Measurements from ENCODE around the gene NKAPL. TPM values are rescaled to one million over a fixed set of nuclear protein-coding genes. Genes with fewer than 3 reads are reported as not detected.
A peak's percentile ranks its signal among the peaks of the same experiment; 100 is the strongest.

The NKAPL gene
- total RNA-seq, 1 donor from 2014 or later: 1.1 TPM

DNA sequence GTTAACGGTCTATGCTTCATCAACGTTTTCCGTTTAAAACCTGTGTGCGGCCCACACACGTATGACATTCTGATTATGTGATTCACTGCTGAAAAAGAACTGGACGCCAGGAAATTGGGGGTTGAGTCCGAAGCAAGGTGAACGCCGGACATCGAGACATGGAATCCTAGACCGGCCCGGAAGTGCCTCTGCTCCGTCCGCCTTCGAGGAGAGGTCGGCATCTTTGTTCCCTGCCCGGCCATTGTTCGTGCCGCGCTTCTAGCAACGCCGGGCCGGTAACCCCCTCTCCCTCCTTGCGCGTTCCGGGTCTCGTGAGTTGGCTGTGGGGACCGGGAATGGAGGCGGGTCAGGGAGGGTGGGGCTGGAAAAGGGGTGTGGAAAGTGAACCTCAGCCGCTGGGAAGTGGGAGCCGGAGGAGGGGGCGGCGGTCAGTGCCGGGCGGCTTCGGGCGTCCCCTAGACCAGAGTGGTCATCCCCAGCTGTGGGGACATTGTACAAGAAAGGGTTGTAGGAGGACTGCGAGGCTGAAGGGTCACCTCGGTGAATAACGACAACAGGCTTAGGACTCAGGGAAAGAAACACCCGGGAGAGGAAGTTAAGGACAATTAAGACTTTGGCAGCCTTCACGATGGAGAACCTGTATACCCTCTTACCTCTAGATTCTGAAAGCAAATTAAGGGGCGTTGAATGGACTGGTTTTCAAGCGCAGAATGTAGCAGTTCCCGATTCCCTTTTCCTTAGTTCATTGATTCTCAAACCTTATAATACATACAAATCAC, 33.9 kb upstream of the NKAPL start, which contains the start of gene ZSCAN9:
Gene ZSCAN9 (plus strand): TSS at position 220 of the 779 bp plus-strand sequence. CDS start 1,810 bp downstream, outside the sequence.
- TF ChIP-seq, protein P1, sequence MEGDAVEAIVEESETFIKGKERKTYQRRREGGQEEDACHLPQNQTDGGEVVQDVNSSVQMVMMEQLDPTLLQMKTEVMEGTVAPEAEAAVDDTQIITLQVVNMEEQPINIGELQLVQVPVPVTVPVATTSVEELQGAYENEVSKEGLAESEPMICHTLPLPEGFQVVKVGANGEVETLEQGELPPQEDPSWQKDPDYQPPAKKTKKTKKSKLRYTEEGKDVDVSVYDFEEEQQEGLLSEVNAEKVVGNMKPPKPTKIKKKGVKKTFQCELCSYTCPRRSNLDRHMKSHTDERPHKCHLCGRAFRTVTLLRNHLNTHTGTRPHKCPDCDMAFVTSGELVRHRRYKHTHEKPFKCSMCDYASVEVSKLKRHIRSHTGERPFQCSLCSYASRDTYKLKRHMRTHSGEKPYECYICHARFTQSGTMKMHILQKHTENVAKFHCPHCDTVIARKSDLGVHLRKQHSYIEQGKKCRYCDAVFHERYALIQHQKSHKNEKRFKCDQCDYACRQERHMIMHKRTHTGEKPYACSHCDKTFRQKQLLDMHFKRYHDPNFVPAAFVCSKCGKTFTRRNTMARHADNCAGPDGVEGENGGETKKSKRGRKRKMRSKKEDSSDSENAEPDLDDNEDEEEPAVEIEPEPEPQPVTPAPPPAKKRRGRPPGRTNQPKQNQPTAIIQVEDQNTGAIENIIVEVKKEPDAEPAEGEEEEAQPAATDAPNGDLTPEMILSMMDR (IDR thresholded peaks at IDR 0.05; ENCODE audit: insufficient read depth, low read length, poor library complexity, severe bottlenecking): no peak
- peak; percentile 71 for DNase-seq (ENCODE audit: low read depth)
- Histone ChIP-seq H3K27me3 (ENCODE audit: control insufficient read depth, insufficient read depth, low read length) (no peaks in the 10 kb centered on the region), H3K4me3 (ENCODE audit: low read depth, low read length) (peak within 1 kb of the TSS; percentile 87), H3K36me3 (ENCODE audit: control insufficient read depth, insufficient read depth, low read length) (peaks cover 2% of the 10 kb centered on the region)

DNA sequence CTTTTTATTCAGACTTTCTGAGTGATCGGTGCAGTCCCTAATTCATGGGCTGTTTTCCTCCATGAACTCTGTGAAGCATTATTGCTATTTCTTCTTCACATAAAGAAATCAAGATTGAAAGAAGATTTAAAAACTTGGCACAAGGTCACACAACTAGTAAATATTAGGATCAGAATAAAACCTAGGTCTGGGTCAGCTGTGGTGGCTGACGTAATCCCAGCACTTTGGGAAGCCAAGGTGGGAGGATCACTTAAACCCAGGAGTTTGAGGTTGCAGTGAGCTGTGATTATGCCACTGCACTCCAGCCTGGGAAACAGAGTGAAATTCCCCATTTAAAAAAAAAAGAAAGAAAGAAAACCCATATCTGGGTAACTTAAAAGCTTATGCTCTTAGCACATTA, 32.6 kb upstream of the NKAPL start:
- Histone ChIP-seq H3K36me3 (ENCODE audit: control insufficient read depth, insufficient read depth, low read length) (peaks cover 2% of the 10 kb centered on the region), H3K27me3 (ENCODE audit: control insufficient read depth, insufficient read depth, low read length) (no peaks in the 10 kb centered on the region), H3K4me3 (ENCODE audit: low read depth, low read length) (no peak overlapping the region)
- DNase-seq (ENCODE audit: low read depth): no peak
- TF ChIP-seq, protein P1 (IDR thresholded peaks at IDR 0.05; ENCODE audit: insufficient read depth, low read length, poor library complexity, severe bottlenecking): no peak

DNA sequence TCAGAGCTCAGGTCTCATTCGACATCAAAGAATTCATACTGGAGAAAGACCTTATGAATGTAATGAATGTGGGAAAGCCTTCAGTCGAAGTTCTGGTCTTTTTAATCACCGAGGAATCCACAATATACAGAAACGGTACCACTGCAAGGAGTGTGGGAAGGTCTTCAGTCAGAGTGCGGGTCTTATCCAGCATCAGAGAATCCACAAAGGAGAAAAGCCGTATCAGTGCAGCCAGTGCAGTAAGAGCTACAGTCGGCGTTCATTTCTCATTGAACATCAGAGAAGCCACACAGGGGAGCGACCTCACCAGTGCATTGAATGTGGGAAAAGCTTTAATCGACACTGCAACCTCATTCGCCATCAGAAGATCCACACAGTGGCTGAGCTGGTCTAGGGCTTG, 26.3 kb upstream of the NKAPL start:
- TF ChIP-seq, protein P1 (IDR thresholded peaks at IDR 0.05; ENCODE audit: insufficient read depth, low read length, poor library complexity, severe bottlenecking): no peak
- no peaks in the 10 kb centered on the region for H3K27me3 ChIP-seq (ENCODE audit: control insufficient read depth, insufficient read depth, low read length)

DNA sequence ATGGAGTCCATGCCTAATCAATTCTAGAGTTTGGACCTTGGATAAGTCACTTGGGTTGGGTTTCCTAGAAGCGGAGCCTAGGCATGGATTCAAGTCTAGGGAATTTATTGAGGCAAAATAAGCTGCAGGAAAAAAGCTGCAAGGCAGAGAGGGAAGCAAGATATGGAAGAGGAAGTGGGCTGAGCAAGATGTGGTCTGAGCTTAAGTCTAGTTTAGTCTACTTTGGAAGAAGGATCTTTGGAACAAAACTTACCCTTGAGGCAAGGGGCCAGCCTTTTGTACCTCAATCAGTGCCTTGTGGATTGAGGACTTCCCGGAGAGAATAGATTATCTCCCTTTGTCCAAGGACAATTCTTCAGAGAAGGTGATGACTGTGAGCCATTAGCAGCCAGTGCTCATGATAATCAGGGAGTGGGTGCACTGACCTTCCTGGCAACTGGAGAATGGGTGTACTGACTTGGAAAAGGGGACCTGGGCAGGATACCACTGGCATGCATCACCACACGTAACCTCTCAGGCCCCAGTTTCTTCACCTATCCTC, 23.1 kb upstream of the NKAPL start:
- peaks cover 1% of the 10 kb centered on the region for H3K36me3 ChIP-seq (ENCODE audit: control insufficient read depth, insufficient read depth, low read length)
- H3K4me3 ChIP-seq (ENCODE audit: low read depth, low read length): no peak overlapping the region
- no peak for DNase-seq (ENCODE audit: low read depth)
- TF ChIP-seq, protein P1 (IDR thresholded peaks at IDR 0.05; ENCODE audit: insufficient read depth, low read length, poor library complexity, severe bottlenecking): no peak
- no peaks in the 10 kb centered on the region for H3K27me3 ChIP-seq (ENCODE audit: control insufficient read depth, insufficient read depth, low read length)

More for the DNA sequence above, 26.3 kb upstream of the NKAPL start:
- H3K36me3 ChIP-seq (ENCODE audit: control insufficient read depth, insufficient read depth, low read length): peaks cover 1% of the 10 kb centered on the region
- no peak for DNase-seq (ENCODE audit: low read depth)
- no peak overlapping the region for H3K4me3 ChIP-seq (ENCODE audit: low read depth, low read length)

DNA sequence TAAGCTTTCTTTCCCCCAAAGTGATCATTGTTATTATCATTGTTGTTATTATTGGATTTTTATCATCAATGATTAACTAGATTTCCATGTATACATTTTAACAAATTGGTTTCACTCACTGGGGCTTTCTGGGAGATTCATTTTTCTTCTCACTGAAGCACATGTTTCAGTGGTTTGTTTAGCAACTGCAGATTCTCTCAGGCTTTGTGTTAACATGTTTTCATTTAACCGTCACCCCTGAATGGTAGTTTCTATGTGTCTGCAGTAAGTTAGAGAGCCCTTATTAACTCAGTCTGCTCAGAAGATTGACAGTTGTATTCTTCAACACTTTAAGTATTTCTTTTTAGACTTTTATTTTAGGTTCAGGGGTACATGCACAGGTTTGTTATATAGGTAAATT, 19.5 kb upstream of the NKAPL start:
- no peak for DNase-seq (ENCODE audit: low read depth)
- Histone ChIP-seq H3K4me3 (ENCODE audit: low read depth, low read length) (no peak overlapping the region), H3K27me3 (ENCODE audit: control insufficient read depth, insufficient read depth, low read length) (no peaks in the 10 kb centered on the region), H3K36me3 (ENCODE audit: control insufficient read depth, insufficient read depth, low read length) (no peaks in the 10 kb centered on the region)
- TF ChIP-seq, protein P1 (IDR thresholded peaks at IDR 0.05; ENCODE audit: insufficient read depth, low read length, poor library complexity, severe bottlenecking): no peak
